CD14-positive monocyte (primary cell): Measurements from ENCODE around the gene SLC39A10. TPM values are rescaled to one million over a fixed set of nuclear protein-coding genes. Genes with fewer than 3 reads are reported as not detected.

ENCODE experiments used
- DNase-seq, 3 donors: peaks; one replicate each; pipeline ENCODE4 v3.0.0-alpha.2; 2011 to 2022
- H2AFZ ChIP-seq: 2 replicates; pipeline ENCODE4 v1.6.0; 2012; ENCODE audit warnings: mild to moderate bottlenecking, low read depth, low read length, inconsistent platforms; ENCODE audit not compliant: insufficient read depth, poor library complexity, severe bottlenecking
- H3K27ac ChIP-seq, 2 donors: 1 replicate in 1 of 2; 2 replicates in 1 of 2; pipeline ENCODE4 v1.5.1; 2012 to 2013; ENCODE audit warnings: low read length in 2 of 2, control low read depth in 1 of 2, inconsistent platforms in 1 of 2, low read depth in 1 of 2, mild to moderate bottlenecking in 1 of 2
- H3K27me3 ChIP-seq, 2 donors: one replicate each; pipeline versions ENCODE4 v1.6.0 to v1.6.1; 2011 to 2013; ENCODE audit warnings: low read length in 2 of 2; ENCODE audit not compliant: control insufficient read depth in 2 of 2, insufficient read depth in 2 of 2
- H3K36me3 ChIP-seq, 2 donors: replicated peaks in 1 of 2; 1 replicate in 1 of 2; 2 replicates in 1 of 2; pipeline versions ENCODE4 v1.5.1 to v1.6.1; 2012 to 2013; ENCODE audit warnings: low read length in 2 of 2, control low read depth in 1 of 2, inconsistent platforms in 1 of 2, mild to moderate bottlenecking in 1 of 2; ENCODE audit not compliant: insufficient read depth in 2 of 2, control insufficient read depth in 1 of 2
- H3K4me1 ChIP-seq, 2 donors: 1 replicate in 1 of 2; 2 replicates in 1 of 2; pipeline versions ENCODE4 v1.5.1 to v1.6.1; 2012 to 2013; ENCODE audit warnings: low read length in 2 of 2, control low read depth in 1 of 2, inconsistent platforms in 1 of 2, mild to moderate bottlenecking in 1 of 2, moderate library complexity in 1 of 2; ENCODE audit not compliant: insufficient read depth in 2 of 2, control insufficient read depth in 1 of 2
- H3K4me2 ChIP-seq: replicated peaks from 2 replicates; pipeline ENCODE3; 2012; ENCODE audit warnings: low read length, moderate library complexity, mild to moderate bottlenecking; ENCODE audit not compliant: poor library complexity, severe bottlenecking; ENCODE audit errors: extremely low read depth
- H3K4me3 ChIP-seq, 3 experiments: fragments of 200-600 bp in 1 of 3; sonication (generic) in 1 of 3; replicated peaks in 1 of 3; 1 replicate in 2 of 3; 2 replicates in 1 of 3; pipeline ENCODE4 v1.5.1; 2011 to 2013; ENCODE audit warnings: low read length in 3 of 3, mild to moderate bottlenecking in 3 of 3, control low read depth in 2 of 3, low read depth in 2 of 3, inconsistent platforms in 1 of 3, moderate library complexity in 1 of 3
- H3K79me2 ChIP-seq: 2 replicates; pipeline ENCODE4 v1.6.0; 2012; ENCODE audit warnings: mild to moderate bottlenecking, control low read depth, inconsistent platforms, low read length, moderate library complexity; ENCODE audit not compliant: insufficient read depth
- H3K9ac ChIP-seq: 2 replicates; pipeline ENCODE4 v1.6.0; 2017; ENCODE audit warnings: low read length, mild to moderate bottlenecking; ENCODE audit not compliant: insufficient read depth, poor library complexity, severe bottlenecking
- H3K9me3 ChIP-seq, 2 donors: replicated peaks in 1 of 2; 1 replicate in 1 of 2; 2 replicates in 1 of 2; pipeline versions ENCODE4 v1.5.1 to v1.6.1; 2012 to 2013; ENCODE audit warnings: low read length in 2 of 2, control low read depth in 1 of 2; ENCODE audit not compliant: control insufficient read depth in 1 of 2, insufficient read depth in 1 of 2
- H4K20me1 ChIP-seq: 2 replicates; pipeline ENCODE4 v1.6.0; 2012; ENCODE audit warnings: mild to moderate bottlenecking, low read length, control low read depth, moderate library complexity; ENCODE audit not compliant: insufficient read depth
- H3K27ac Mint-ChIP-seq, 7 donors: one replicate each; pipeline ENCODE4 v1.8.0; 2020; ENCODE audit warnings: mild to moderate bottlenecking in 7 of 7, mixed read lengths in 7 of 7, moderate library complexity in 6 of 7, inconsistent platforms in 2 of 7
- H3K27me3 Mint-ChIP-seq, 3 donors: one replicate each; pipeline ENCODE4 v1.8.0; 2021 to 2022; ENCODE audit warnings: low read depth in 3 of 3, mild to moderate bottlenecking in 3 of 3, mixed read lengths in 3 of 3, moderate library complexity in 3 of 3, inconsistent platforms in 1 of 3
- H3K36me3 Mint-ChIP-seq, 2 donors: one replicate each; pipeline ENCODE4 v1.8.0; 2020; ENCODE audit warnings: mixed read lengths in 2 of 2, inconsistent platforms in 1 of 2, mild to moderate bottlenecking in 1 of 2
- H3K4me1 Mint-ChIP-seq: one replicate; pipeline ENCODE4 v1.8.0; 2020; ENCODE audit warnings: mild to moderate bottlenecking, mixed read lengths
- H3K4me3 Mint-ChIP-seq, 2 donors: one replicate each; pipeline ENCODE4 v1.8.0; 2020; ENCODE audit warnings: mild to moderate bottlenecking in 2 of 2, mixed read lengths in 2 of 2, moderate library complexity in 1 of 2
- H3K9me3 Mint-ChIP-seq, 7 donors: one replicate each; pipeline ENCODE4 v1.8.0; 2020 to 2022; ENCODE audit warnings: mixed read lengths in 7 of 7, mild to moderate bottlenecking in 6 of 7, moderate library complexity in 6 of 7, inconsistent platforms in 2 of 7
- CTCF ChIP-seq: fragments of 200-600 bp; IDR thresholded peaks from one replicate; pipeline ENCODE4 v1.8.0; 2022; ENCODE audit warnings: antibody characterized with exemption, mild to moderate bottlenecking
- WGBS: methylation state at CpG from one replicate; pipeline ENCODE4 v1.1.5; 2013; ENCODE audit warnings: missing lambda C conversion rate; ENCODE audit not compliant: insufficient coverage; 5-methylcytosine and 5-hydroxymethylcytosine counted together
- intact Hi-C, 2 donors: fragments of 100-400 bp; cut with micrococcal nuclease; formaldehyde crosslinking; loops; one replicate each; pipeline versions ENCODE4 v1.15.0 to v1.15.1; 2023
- polyA plus RNA-seq, 3 donors: library from polyadenylated mRNA; depleted of rRNA in 1 of 3; unstranded in 2 of 3; stranded (reverse) in 1 of 3; fragments of 300-500 nt in 2 of 3; fragments of >200 nt in 1 of 3; fragmentation: Illumina TruSeq in 2 of 3; gene quantifications; 1 replicate in 2 of 3; 2 replicates in 1 of 3; pipeline ENCODE4 v1.2.3, GENCODE V29; 2012 to 2021

SLC39A10 gene
- polyA plus RNA-seq, 3 donors = 5.2 to 6.9 (median 5.2) TPM

GRCh38 chr2:195638750-195639149 lies 18.3 kb upstream of the SLC39A10 start:
- peaks cover 34% of the 10 kb centered on the region for H3K4me1 Mint-ChIP-seq
- Histone ChIP-seq H3K4me1 (peaks cover 37 to 47% of the 10 kb centered on the region in 2 donors), H3K4me3 (no peak overlapping the region), H3K4me2 (no peak overlapping the region), H3K9ac (no peak overlapping the region), H3K27me3 (no peaks in the 10 kb centered on the region), H3K9me3 (no peaks in the 10 kb centered on the region), H2AFZ (no peak overlapping the region), H3K27ac (no peak overlapping the region), H4K20me1 (no peaks in the 10 kb centered on the region), H3K36me3 (no peaks in the 10 kb centered on the region), H3K79me2 (no peaks in the 10 kb centered on the region)
- peak overlapping the region in 1 of 7 donors; percentile 72 for H3K27ac Mint-ChIP-seq
- H3K27me3 Mint-ChIP-seq = no peaks in the 10 kb centered on the region
- no peak for DNase-seq
- no peaks in the 10 kb centered on the region for H3K9me3 Mint-ChIP-seq
- intact Hi-C loops = no loop called here
- H3K36me3 Mint-ChIP-seq = no peaks in the 10 kb centered on the region
- no peak for TF ChIP-seq CTCF
- WGBS = 100% methylated on average over 3 of the region's 4 CpGs
- no peak overlapping the region for H3K4me3 Mint-ChIP-seq

GRCh38 chr2:195639238-195639858 lies 17.7 kb upstream of the SLC39A10 start:
- peak overlapping the region in 2 of 7 donors; percentile 7 to 18 for H3K27ac Mint-ChIP-seq
- no peaks in the 10 kb centered on the region for H3K27me3 ChIP-seq
- intact Hi-C loops = no loop called here
- H4K20me1 ChIP-seq = no peaks in the 10 kb centered on the region
- H3K36me3 Mint-ChIP-seq = no peaks in the 10 kb centered on the region
- no peaks in the 10 kb centered on the region for H3K27me3 Mint-ChIP-seq
- peaks cover 37 to 44% of the 10 kb centered on the region in 2 donors for H3K4me1 ChIP-seq
- H3K4me2 ChIP-seq = no peak overlapping the region
- no peak overlapping the region for H3K27ac ChIP-seq
- no peak for DNase-seq
- no peak overlapping the region for H2AFZ ChIP-seq
- H3K4me3 ChIP-seq = no peak overlapping the region
- H3K9me3 ChIP-seq = no peaks in the 10 kb centered on the region
- H3K4me1 Mint-ChIP-seq = peaks cover 34% of the 10 kb centered on the region
- no peaks in the 10 kb centered on the region for H3K9me3 Mint-ChIP-seq
- no peaks in the 10 kb centered on the region for H3K79me2 ChIP-seq
- no peak overlapping the region for H3K9ac ChIP-seq
- no peak overlapping the region for H3K4me3 Mint-ChIP-seq
- no CpG with 5 or more reads among the region's 7 CpGs for WGBS
- H3K36me3 ChIP-seq = no peaks in the 10 kb centered on the region
- no peak for TF ChIP-seq CTCF
